Breast epithelium (tissue), 4 donors: Measurements from ENCODE around the gene DLG1. TPM values are rescaled to one million over a fixed set of nuclear protein-coding genes. Genes with fewer than 3 reads are reported as not detected.
"Not testable (repeated sequence)": the region's sequence is repeated elsewhere in the genome, so short reads cannot be mapped to it uniquely, and the experiment has no call there.

ENCODE experiments used
- DNase-seq, 2 donors: peaks; one replicate each; pipeline ENCODE4 v3.0.0-alpha.2; 2019; ENCODE audit warnings: low spot score in 2 of 2
- H3K27ac ChIP-seq, 2 donors: fragments of 200-600 bp; sonication (generic) in 1 of 2; one replicate each; pipeline ENCODE4 v1.5.1; 2016 to 2019; ENCODE audit warnings: mild to moderate bottlenecking in 1 of 2
- H3K27me3 ChIP-seq, 2 donors: fragments of 200-600 bp; sonication (generic) in 1 of 2; one replicate each; pipeline versions ENCODE4 v1.5.1 to v1.6.0; 2017 to 2019; ENCODE audit warnings: control low read depth in 1 of 2, mild to moderate bottlenecking in 1 of 2
- H3K36me3 ChIP-seq: fragments of 200-600 bp; one replicate; pipeline ENCODE4 v1.5.1; 2019
- H3K4me1 ChIP-seq, 2 donors: fragments of 200-600 bp; sonication (generic); one replicate each; pipeline ENCODE4 v1.5.1; 2016 to 2019; ENCODE audit warnings: control low read depth in 1 of 2
- H3K4me3 ChIP-seq, 3 donors: fragments of 200-600 bp; sonication (generic); 1 replicate in 2 of 3; 2 replicates in 1 of 3; pipeline ENCODE4 v1.5.1; 2016 to 2019; ENCODE audit warnings: mild to moderate bottlenecking in 3 of 3, moderate library complexity in 2 of 3
- H3K9me3 ChIP-seq, 2 donors: fragments of 200-600 bp; sonication (generic) in 1 of 2; one replicate each; pipeline ENCODE4 v1.5.1; 2016 to 2019; ENCODE audit warnings: control low read depth in 1 of 2
- CTCF ChIP-seq, 3 donors: fragments of 450-650 bp; IDR thresholded peaks; one replicate each; pipeline ENCODE4 v1.5.1; 2016 to 2017; ENCODE audit warnings: antibody characterized with exemption in 3 of 3, mild to moderate bottlenecking in 3 of 3, moderate library complexity in 3 of 3
- POLR2A ChIP-seq: fragments of 450-650 bp; IDR thresholded peaks from one replicate; pipeline ENCODE4 v1.6.1; 2016; ENCODE audit warnings: antibody characterized with exemption, mild to moderate bottlenecking, moderate library complexity
- POLR2AphosphoS5 ChIP-seq, 3 donors: sonication (generic); formaldehyde crosslinking; IDR thresholded peaks; one replicate each; pipeline ENCODE4 v1.6.1; 2017; ENCODE audit warnings: antibody characterized with exemption in 3 of 3
- intact Hi-C: fragments of 100-400 bp; cut with DNase I; formaldehyde crosslinking; loops from one replicate; pipeline ENCODE4 v1.15.1; 2023; ENCODE audit warnings: low total_unique reads
- total RNA-seq, 3 donors: library from RNA; depleted of rRNA; stranded (reverse); fragments of >200 nt; gene quantifications; one replicate each; pipeline ENCODE4 v1.1.0, GENCODE V29; 2016

Gene DLG1
- total RNA-seq, 3 donors from 2014 or later = 76.0 to 100 (median 76.7) TPM

GRCh38 chr3:197038679-197039462, 259.5 kb downstream of the DLG1 start:
- Histone ChIP-seq H3K27ac (no peak overlapping the region), H3K27me3 (no peaks in the 10 kb centered on the region), H3K4me1 (no peaks in the 10 kb centered on the region), H3K4me3 (no peak overlapping the region), H3K36me3 (no peaks in the 10 kb centered on the region), H3K9me3 (no peaks in the 10 kb centered on the region)
- no peak for DNase-seq
- no peak for TF ChIP-seq CTCF (IDR thresholded peaks at IDR 0.05)
- no peak for TF ChIP-seq POLR2AphosphoS5 (IDR thresholded peaks at IDR 0.05)
- TF ChIP-seq POLR2A = no peak
- intact Hi-C loops = no loop called here

- H3K27me3 ChIP-seq = no peaks in the 10 kb centered on the region
- H3K9me3 ChIP-seq = no peaks in the 10 kb centered on the region
- H3K27ac ChIP-seq = no peak overlapping the region
- no peaks in the 10 kb centered on the region for H3K4me1 ChIP-seq
- H3K36me3 ChIP-seq = no peaks in the 10 kb centered on the region
- TF ChIP-seq POLR2AphosphoS5 (IDR thresholded peaks at IDR 0.05) (no peak), POLR2A (no peak), CTCF (IDR thresholded peaks at IDR 0.05) (no peak)
- H3K4me3 ChIP-seq = no peak overlapping the region
- intact Hi-C loops = no loop called here
- no peak for DNase-seq
These were observed 262.8 kb downstream of the DLG1 start for GRCh38 chr3:197035577-197035976.

GRCh38 chr3:197034778-197035177, 263.6 kb downstream of the DLG1 start:
- intact Hi-C loops, H3K4me3 ChIP-seq, H3K4me1 ChIP-seq, H3K36me3 ChIP-seq, H3K9me3 ChIP-seq, H3K27ac ChIP-seq, H3K27me3 ChIP-seq, DNase-seq: not testable (repeated sequence)

GRCh38 chr3:197033764-197034163, 264.6 kb downstream of the DLG1 start:
- H3K4me1 ChIP-seq, H3K4me3 ChIP-seq, H3K27ac ChIP-seq, H3K36me3 ChIP-seq, H3K27me3 ChIP-seq, intact Hi-C loops, DNase-seq, H3K9me3 ChIP-seq: not testable (repeated sequence)

GRCh38 chr3:197031315-197032285, 266.8 kb downstream of the DLG1 start:
- intact Hi-C loops = no loop called here
- peak in 2 of 3 donors; percentile 62 to 86 for TF ChIP-seq POLR2AphosphoS5 (IDR thresholded peaks at IDR 0.05)
- no peak for TF ChIP-seq CTCF (IDR thresholded peaks at IDR 0.05)

More at GRCh38 chr3:197031315-197032285, 266.8 kb downstream of the DLG1 start:
- peaks cover 3 to 5% of the 10 kb centered on the region in 2 donors for H3K4me1 ChIP-seq
- no peaks in the 10 kb centered on the region for H3K27me3 ChIP-seq
- no peaks in the 10 kb centered on the region for H3K36me3 ChIP-seq
- peak overlapping the region; percentile 51 to 52 for H3K27ac ChIP-seq
- peak in 1 of 2 donors; percentile 54 for DNase-seq
- H3K9me3 ChIP-seq = no peaks in the 10 kb centered on the region
- no peak overlapping the region for H3K4me3 ChIP-seq
